ENCODE data around the gene LSG1.

LSG1 gene

GRCh38 chr3:194622621-194623340 lies 49.2 kb downstream of the LSG1 start:
- H3K14ac ChIP-seq (ENCODE audit: low read length): peak overlapping the region; percentile 56
- H2BK15ac ChIP-seq (ENCODE audit: low read length): no peak overlapping the region
- peaks cover 0 to 2% of the 10 kb centered on the region in 2 donors for H3K9me3 ChIP-seq (replicated peaks in 1 of 2; ENCODE audit: control insufficient read depth in 2 of 2, insufficient read depth in 1 of 2, low read depth in 1 of 2, low read length in 2 of 2)
- peaks cover 22 to 77% of the 10 kb centered on the region in 2 donors for H3K36me3 ChIP-seq (replicated peaks in 1 of 2; ENCODE audit: control insufficient read depth in 2 of 2, insufficient read depth in 2 of 2, low read length in 2 of 2)
- H2BK12ac ChIP-seq (ENCODE audit: low read length): no peak overlapping the region
- no peak overlapping the region for H3K4me2 ChIP-seq (ENCODE audit: insufficient read depth, low read length, poor library complexity, severe bottlenecking)
- H3K23ac ChIP-seq (ENCODE audit: low read depth, low read length, poor library complexity): no peak overlapping the region
- H4K91ac ChIP-seq (ENCODE audit: low read depth, low read length, poor library complexity): no peak overlapping the region
- H3K4me3 ChIP-seq (ENCODE audit: low read length in 2 of 2): no peak overlapping the region
- no peaks in the 10 kb centered on the region for H3K4me1 ChIP-seq (ENCODE audit: control insufficient read depth in 2 of 2, insufficient read depth in 1 of 2, low read depth in 1 of 2, low read length in 2 of 2)
- no peaks in the 10 kb centered on the region for H3K27me3 ChIP-seq (ENCODE audit: control insufficient read depth in 3 of 3, insufficient read depth in 3 of 3, low read depth in 1 of 3, low read length in 3 of 3)
- no peak overlapping the region for H2BK120ac ChIP-seq (ENCODE audit: low read depth, low read length)
- H2AFZ ChIP-seq (ENCODE audit: low read length): no peak overlapping the region
- no peak overlapping the region for H4K8ac ChIP-seq (ENCODE audit: low read depth, low read length)
- no peak overlapping the region for H3K9ac ChIP-seq (ENCODE audit: low read depth, low read length, poor library complexity)
- H2BK5ac ChIP-seq (ENCODE audit: low read length): no peak overlapping the region
- peaks cover 6% of the 10 kb centered on the region for H3K79me1 ChIP-seq (ENCODE audit: low read depth, low read length)
- H3K18ac ChIP-seq (ENCODE audit: low read length): no peak overlapping the region
- no peak overlapping the region for H3K4ac ChIP-seq (ENCODE audit: low read length)
- H3K27ac ChIP-seq (replicated peaks; ENCODE audit: low read length): no peak overlapping the region
- WGBS, 2 donors (ENCODE audit: extremely low coverage in 2 of 2, insufficient read length in 2 of 2, insufficient replicate concordance in 1 of 2): no CpG with 5 or more reads among the region's 26 CpGs
- no peak overlapping the region for H2AK5ac ChIP-seq (ENCODE audit: low read depth, low read length)
- no peak for DNase-seq (ENCODE audit: low spot score)

GRCh38 chr3:194621947-194622346 lies 50.0 kb downstream of the LSG1 start:
- H2BK120ac ChIP-seq (ENCODE audit: low read depth, low read length): no peak overlapping the region
- H2BK12ac ChIP-seq (ENCODE audit: low read length): no peak overlapping the region
- WGBS, 2 donors (ENCODE audit: extremely low coverage in 2 of 2, insufficient read length in 2 of 2, insufficient replicate concordance in 1 of 2): no CpG with 5 or more reads among the region's 14 CpGs
- H3K4me1 ChIP-seq (ENCODE audit: control insufficient read depth in 2 of 2, insufficient read depth in 1 of 2, low read depth in 1 of 2, low read length in 2 of 2): no peaks in the 10 kb centered on the region
- no peak overlapping the region for H3K9ac ChIP-seq (ENCODE audit: low read depth, low read length, poor library complexity)
- H3K79me1 ChIP-seq (ENCODE audit: low read depth, low read length): peaks cover 6% of the 10 kb centered on the region
- peaks cover 0 to 2% of the 10 kb centered on the region in 2 donors for H3K9me3 ChIP-seq (replicated peaks in 1 of 2; ENCODE audit: control insufficient read depth in 2 of 2, insufficient read depth in 1 of 2, low read depth in 1 of 2, low read length in 2 of 2)
- H3K4me3 ChIP-seq (ENCODE audit: low read length in 2 of 2): no peak overlapping the region
- no peak overlapping the region for H3K4me2 ChIP-seq (ENCODE audit: insufficient read depth, low read length, poor library complexity, severe bottlenecking)
- no peak overlapping the region for H2BK5ac ChIP-seq (ENCODE audit: low read length)
- no peak overlapping the region for H2AK5ac ChIP-seq (ENCODE audit: low read depth, low read length)
- H4K8ac ChIP-seq (ENCODE audit: low read depth, low read length): no peak overlapping the region
- no peak overlapping the region for H3K14ac ChIP-seq (ENCODE audit: low read length)
- H3K4ac ChIP-seq (ENCODE audit: low read length): no peak overlapping the region
- no peak overlapping the region for H3K18ac ChIP-seq (ENCODE audit: low read length)
- H2BK15ac ChIP-seq (ENCODE audit: low read length): no peak overlapping the region
- no peak overlapping the region for H3K23ac ChIP-seq (ENCODE audit: low read depth, low read length, poor library complexity)
- no peak overlapping the region for H3K27ac ChIP-seq (replicated peaks; ENCODE audit: low read length)
- no peak overlapping the region for H2AFZ ChIP-seq (ENCODE audit: low read length)
- no peak for DNase-seq (ENCODE audit: low spot score)
- peaks cover 21 to 76% of the 10 kb centered on the region in 2 donors for H3K36me3 ChIP-seq (replicated peaks in 1 of 2; ENCODE audit: control insufficient read depth in 2 of 2, insufficient read depth in 2 of 2, low read length in 2 of 2)
- no peaks in the 10 kb centered on the region for H3K27me3 ChIP-seq (ENCODE audit: control insufficient read depth in 3 of 3, insufficient read depth in 3 of 3, low read depth in 1 of 3, low read length in 3 of 3)
- no peak overlapping the region for H4K91ac ChIP-seq (ENCODE audit: low read depth, low read length, poor library complexity)

DNA sequence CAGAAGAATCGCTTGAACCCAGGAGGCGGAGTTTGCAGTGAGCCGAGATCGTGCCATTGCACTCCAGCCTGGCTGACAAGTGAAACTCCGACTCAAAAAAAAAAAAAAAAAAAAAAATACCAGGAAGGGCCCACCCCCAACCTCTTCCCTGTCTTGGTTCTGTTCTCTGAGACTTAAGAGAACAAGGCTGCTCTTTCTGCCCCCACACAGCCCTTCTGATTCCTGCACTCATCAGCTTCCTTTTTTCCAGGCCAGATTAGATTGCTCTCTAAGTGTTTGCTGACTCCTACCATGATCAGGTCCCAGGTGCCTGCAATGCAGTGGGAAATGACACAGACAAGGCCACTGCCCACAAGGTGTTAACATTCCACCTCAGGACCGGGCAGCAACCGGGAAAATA lies 51.8 kb downstream of the LSG1 start:
- no peak overlapping the region for H3K27ac ChIP-seq (replicated peaks; ENCODE audit: low read length)
- H3K18ac ChIP-seq (ENCODE audit: low read length): no peak overlapping the region
- no peaks in the 10 kb centered on the region for H3K4me1 ChIP-seq (ENCODE audit: control insufficient read depth in 2 of 2, insufficient read depth in 1 of 2, low read depth in 1 of 2, low read length in 2 of 2)
- no peak overlapping the region for H2BK5ac ChIP-seq (ENCODE audit: low read length)
- H3K36me3 ChIP-seq (replicated peaks in 1 of 2; ENCODE audit: control insufficient read depth in 2 of 2, insufficient read depth in 2 of 2, low read length in 2 of 2): peaks cover 14 to 82% of the 10 kb centered on the region in 2 donors
- peaks cover 5% of the 10 kb centered on the region for H3K79me1 ChIP-seq (ENCODE audit: low read depth, low read length)
- H2AK5ac ChIP-seq (ENCODE audit: low read depth, low read length): no peak overlapping the region
- no peak overlapping the region for H3K4ac ChIP-seq (ENCODE audit: low read length)
- H2BK12ac ChIP-seq (ENCODE audit: low read length): no peak overlapping the region
- H3K9ac ChIP-seq (ENCODE audit: low read depth, low read length, poor library complexity): no peak overlapping the region
- H2BK15ac ChIP-seq (ENCODE audit: low read length): no peak overlapping the region
- H3K9me3 ChIP-seq (replicated peaks in 1 of 2; ENCODE audit: control insufficient read depth in 2 of 2, insufficient read depth in 1 of 2, low read depth in 1 of 2, low read length in 2 of 2): peaks cover 0 to 2% of the 10 kb centered on the region in 2 donors
- no peak overlapping the region for H3K14ac ChIP-seq (ENCODE audit: low read length)
- H3K4me3 ChIP-seq (ENCODE audit: low read length in 2 of 2): no peak overlapping the region
- no peaks in the 10 kb centered on the region for H3K27me3 ChIP-seq (ENCODE audit: control insufficient read depth in 3 of 3, insufficient read depth in 3 of 3, low read depth in 1 of 3, low read length in 3 of 3)
- H2AFZ ChIP-seq (ENCODE audit: low read length): no peak overlapping the region
- no peak overlapping the region for H4K91ac ChIP-seq (ENCODE audit: low read depth, low read length, poor library complexity)
- H2BK120ac ChIP-seq (ENCODE audit: low read depth, low read length): peak overlapping the region; percentile 61
- no peak overlapping the region for H3K23ac ChIP-seq (ENCODE audit: low read depth, low read length, poor library complexity)
- no CpG with 5 or more reads among the region's 7 CpGs for WGBS, 2 donors (ENCODE audit: extremely low coverage in 2 of 2, insufficient read length in 2 of 2, insufficient replicate concordance in 1 of 2)
- no peak overlapping the region for H4K8ac ChIP-seq (ENCODE audit: low read depth, low read length)
- H3K4me2 ChIP-seq (ENCODE audit: insufficient read depth, low read length, poor library complexity, severe bottlenecking): no peak overlapping the region
- DNase-seq (ENCODE audit: low spot score): no peak

DNA sequence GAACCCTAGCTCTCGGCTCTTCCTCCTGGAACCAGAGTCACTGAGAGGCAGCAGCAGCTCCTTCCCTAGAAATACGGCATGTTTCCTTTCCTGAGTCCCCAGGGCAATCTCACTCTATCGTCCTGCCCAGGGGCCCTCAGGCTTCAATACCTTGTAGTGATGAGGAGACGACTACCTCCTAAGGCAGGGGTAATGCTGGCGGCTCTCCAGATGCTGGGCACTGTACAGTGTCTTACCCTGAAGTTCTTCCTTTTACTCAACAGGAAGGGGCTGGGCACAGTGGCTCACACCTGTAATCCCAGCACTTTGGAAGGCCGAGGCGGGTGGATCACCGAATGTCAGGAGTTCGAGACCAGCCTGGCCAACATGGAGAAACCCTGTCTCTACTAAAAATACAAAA lies 52.2 kb downstream of the LSG1 start:
- no peak for DNase-seq (ENCODE audit: low spot score)
- Histone ChIP-seq H2BK12ac (ENCODE audit: low read length) (no peak overlapping the region), H3K4me2 (ENCODE audit: insufficient read depth, low read length, poor library complexity, severe bottlenecking) (no peak overlapping the region), H3K4me1 (ENCODE audit: control insufficient read depth in 2 of 2, insufficient read depth in 1 of 2, low read depth in 1 of 2, low read length in 2 of 2) (no peaks in the 10 kb centered on the region), H2BK15ac (ENCODE audit: low read length) (no peak overlapping the region), H3K79me1 (ENCODE audit: low read depth, low read length) (peaks cover 2% of the 10 kb centered on the region), H3K27ac (replicated peaks; ENCODE audit: low read length) (no peak overlapping the region), H4K8ac (ENCODE audit: low read depth, low read length) (no peak overlapping the region), H3K4me3 (ENCODE audit: low read length in 2 of 2) (no peak overlapping the region), H2AK5ac (ENCODE audit: low read depth, low read length) (no peak overlapping the region), H2BK120ac (ENCODE audit: low read depth, low read length) (no peak overlapping the region), H3K27me3 (ENCODE audit: control insufficient read depth in 3 of 3, insufficient read depth in 3 of 3, low read depth in 1 of 3, low read length in 3 of 3) (no peaks in the 10 kb centered on the region), H2AFZ (ENCODE audit: low read length) (no peak overlapping the region), H4K91ac (ENCODE audit: low read depth, low read length, poor library complexity) (no peak overlapping the region), H3K9ac (ENCODE audit: low read depth, low read length, poor library complexity) (peak overlapping the region; percentile 60), H3K14ac (ENCODE audit: low read length) (no peak overlapping the region), H3K36me3 (replicated peaks in 1 of 2; ENCODE audit: control insufficient read depth in 2 of 2, insufficient read depth in 2 of 2, low read length in 2 of 2) (peaks cover 12 to 81% of the 10 kb centered on the region in 2 donors), H2BK5ac (ENCODE audit: low read length) (peak overlapping the region; percentile 82), H3K23ac (ENCODE audit: low read depth, low read length, poor library complexity) (no peak overlapping the region), H3K18ac (ENCODE audit: low read length) (no peak overlapping the region), H3K9me3 (replicated peaks in 1 of 2; ENCODE audit: control insufficient read depth in 2 of 2, insufficient read depth in 1 of 2, low read depth in 1 of 2, low read length in 2 of 2) (peaks cover 0 to 2% of the 10 kb centered on the region in 2 donors), H3K4ac (ENCODE audit: low read length) (no peak overlapping the region)
- WGBS, 2 donors (ENCODE audit: extremely low coverage in 2 of 2, insufficient read length in 2 of 2, insufficient replicate concordance in 1 of 2): no CpG with 5 or more reads among the region's 9 CpGs

Measured in neuronal stem cell (in vitro differentiated cells).